Endothelial cell of umbilical vein (primary cell): ENCODE data around the gene PER1.

Experiments
- EZH2 ChIP-seq: IDR thresholded peaks from 2 replicates; pipeline ENCODE4 v1.6.1; 2012; ENCODE audit warnings: borderline replicate concordance, low read depth, mild to moderate bottlenecking, moderate library complexity, low read length, inconsistent platforms; ENCODE audit not compliant: severe bottlenecking
- POLR2A ChIP-seq: IDR thresholded peaks from 2 replicates; pipeline ENCODE4 v1.6.1; 2012; ENCODE audit warnings: low read depth, mild to moderate bottlenecking, control low read depth, low read length
- TF ChIP-seq, protein P1 (sequence below), 2 donors: IDR thresholded peaks; 1 replicate in 1 of 2; 2 replicates in 1 of 2; pipeline ENCODE4 v1.5.1; 2011; ENCODE audit warnings: low read length in 2 of 2, mild to moderate bottlenecking in 2 of 2, moderate library complexity in 2 of 2, control low read depth in 1 of 2, inconsistent platforms in 1 of 2, low read depth in 1 of 2; ENCODE audit not compliant: insufficient read depth in 1 of 2; ENCODE audit errors: extremely low read depth in 1 of 2

DNA sequence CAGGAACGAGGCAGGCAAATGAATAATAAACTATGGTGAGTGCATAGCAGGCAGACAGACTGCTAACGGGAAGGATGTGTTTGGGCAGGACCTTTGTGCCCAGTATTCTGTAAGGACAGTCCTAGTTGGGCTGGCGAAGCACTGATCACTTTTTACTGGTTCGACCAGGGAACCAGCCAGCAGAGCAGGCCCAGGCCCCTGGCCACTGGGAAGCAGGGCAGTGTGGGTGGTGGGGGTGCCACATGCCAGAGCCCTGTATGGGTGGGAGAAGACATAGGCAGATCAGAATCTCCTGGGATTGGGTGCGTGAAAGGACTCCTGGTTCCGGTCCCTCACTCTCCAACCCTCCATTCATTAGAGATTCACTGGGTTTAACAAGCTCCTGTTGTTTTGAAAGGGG is 14.5 kb upstream of the PER1 start:
- TF ChIP-seq, protein P1, sequence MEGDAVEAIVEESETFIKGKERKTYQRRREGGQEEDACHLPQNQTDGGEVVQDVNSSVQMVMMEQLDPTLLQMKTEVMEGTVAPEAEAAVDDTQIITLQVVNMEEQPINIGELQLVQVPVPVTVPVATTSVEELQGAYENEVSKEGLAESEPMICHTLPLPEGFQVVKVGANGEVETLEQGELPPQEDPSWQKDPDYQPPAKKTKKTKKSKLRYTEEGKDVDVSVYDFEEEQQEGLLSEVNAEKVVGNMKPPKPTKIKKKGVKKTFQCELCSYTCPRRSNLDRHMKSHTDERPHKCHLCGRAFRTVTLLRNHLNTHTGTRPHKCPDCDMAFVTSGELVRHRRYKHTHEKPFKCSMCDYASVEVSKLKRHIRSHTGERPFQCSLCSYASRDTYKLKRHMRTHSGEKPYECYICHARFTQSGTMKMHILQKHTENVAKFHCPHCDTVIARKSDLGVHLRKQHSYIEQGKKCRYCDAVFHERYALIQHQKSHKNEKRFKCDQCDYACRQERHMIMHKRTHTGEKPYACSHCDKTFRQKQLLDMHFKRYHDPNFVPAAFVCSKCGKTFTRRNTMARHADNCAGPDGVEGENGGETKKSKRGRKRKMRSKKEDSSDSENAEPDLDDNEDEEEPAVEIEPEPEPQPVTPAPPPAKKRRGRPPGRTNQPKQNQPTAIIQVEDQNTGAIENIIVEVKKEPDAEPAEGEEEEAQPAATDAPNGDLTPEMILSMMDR (IDR thresholded peaks at IDR 0.05; ENCODE audit: extremely low read depth in 1 of 2, insufficient read depth in 1 of 2, low read depth in 1 of 2, low read length in 2 of 2), result no peak
- TF ChIP-seq POLR2A, result no peak
- TF ChIP-seq EZH2, result no peak
